Tibial nerve (tissue), 4 donors: Measurements from ENCODE around the gene PLB1.

ENCODE experiments used
- CTCF ChIP-seq, 5 experiments: fragments of 200-600 bp in 3 of 5; fragments of 450-650 bp in 2 of 5; sonication (generic) in 3 of 5; IDR thresholded peaks; one replicate each; pipeline ENCODE4 v1.5.1; 2016 to 2019; ENCODE audit warnings: antibody characterized with exemption in 5 of 5, mild to moderate bottlenecking in 3 of 5, moderate library complexity in 2 of 5
- EP300 ChIP-seq, 2 donors: sonication (generic); formaldehyde crosslinking; IDR thresholded peaks; one replicate each; pipeline ENCODE4 v1.6.1; 2017; ENCODE audit warnings: antibody characterized with exemption in 2 of 2, mild to moderate bottlenecking in 1 of 2
- POLR2A ChIP-seq, 2 donors: fragments of 450-650 bp; IDR thresholded peaks; one replicate each; pipeline ENCODE4 v1.6.1; 2017; ENCODE audit warnings: antibody characterized with exemption in 2 of 2, mild to moderate bottlenecking in 2 of 2, moderate library complexity in 2 of 2

- no peak for TF ChIP-seq POLR2A (IDR thresholded peaks at IDR 0.05)
- no peak for TF ChIP-seq CTCF (IDR thresholded peaks at IDR 0.05)
- TF ChIP-seq EP300 (IDR thresholded peaks at IDR 0.05): no peak
Observed at GRCh38 chr2:28528206-28528605, 32.3 kb downstream of the PLB1 start.
